Tibial artery (tissue), 4 donors: ENCODE measurements around the gene CLP1.

Experiments used
- DNase-seq, 2 donors: peaks; one replicate each; pipeline ENCODE4 v3.0.0-alpha.2; 2019
- H3K27ac ChIP-seq, 2 donors: fragments of 200-600 bp; sonication (generic) in 1 of 2; 1 replicate in 1 of 2; 2 replicates in 1 of 2; pipeline ENCODE4 v1.5.1; 2018 to 2019; ENCODE audit warnings: mild to moderate bottlenecking in 1 of 2
- H3K27me3 ChIP-seq, 2 donors: fragments of 200-600 bp; sonication (generic) in 1 of 2; one replicate each; pipeline versions ENCODE4 v1.5.1 to v1.6.0; 2016 to 2019
- H3K36me3 ChIP-seq, 3 donors: fragments of 200-600 bp; sonication (generic) in 2 of 3; one replicate each; pipeline ENCODE4 v1.5.1; 2016 to 2019; ENCODE audit warnings: mild to moderate bottlenecking in 2 of 3
- H3K4me1 ChIP-seq, 4 donors: fragments of 200-600 bp; sonication (generic) in 2 of 4; 1 replicate in 3 of 4; 2 replicates in 1 of 4; pipeline ENCODE4 v1.5.1; 2016 to 2019
- H3K4me3 ChIP-seq, 2 donors: fragments of 200-600 bp; sonication (generic) in 1 of 2; 1 replicate in 1 of 2; 2 replicates in 1 of 2; pipeline ENCODE4 v1.5.1; 2018 to 2019; ENCODE audit warnings: mild to moderate bottlenecking in 2 of 2
- H3K9me3 ChIP-seq, 3 donors: fragments of 200-600 bp; sonication (generic) in 1 of 3; one replicate each; pipeline ENCODE4 v1.5.1; 2016 to 2019
- CTCF ChIP-seq, 2 experiments: fragments of 200-600 bp in 1 of 2; fragments of 450-650 bp in 1 of 2; IDR thresholded peaks; one replicate each; pipeline ENCODE4 v1.5.1; 2017 to 2019; ENCODE audit warnings: antibody characterized with exemption in 2 of 2, mild to moderate bottlenecking in 1 of 2, moderate library complexity in 1 of 2
- intact Hi-C: fragments of 100-400 bp; cut with DNase I; formaldehyde crosslinking; loops from one replicate; pipeline ENCODE4 v1.15.0; 2023; ENCODE audit warnings: low total_unique reads

Gene CLP1

DNA sequence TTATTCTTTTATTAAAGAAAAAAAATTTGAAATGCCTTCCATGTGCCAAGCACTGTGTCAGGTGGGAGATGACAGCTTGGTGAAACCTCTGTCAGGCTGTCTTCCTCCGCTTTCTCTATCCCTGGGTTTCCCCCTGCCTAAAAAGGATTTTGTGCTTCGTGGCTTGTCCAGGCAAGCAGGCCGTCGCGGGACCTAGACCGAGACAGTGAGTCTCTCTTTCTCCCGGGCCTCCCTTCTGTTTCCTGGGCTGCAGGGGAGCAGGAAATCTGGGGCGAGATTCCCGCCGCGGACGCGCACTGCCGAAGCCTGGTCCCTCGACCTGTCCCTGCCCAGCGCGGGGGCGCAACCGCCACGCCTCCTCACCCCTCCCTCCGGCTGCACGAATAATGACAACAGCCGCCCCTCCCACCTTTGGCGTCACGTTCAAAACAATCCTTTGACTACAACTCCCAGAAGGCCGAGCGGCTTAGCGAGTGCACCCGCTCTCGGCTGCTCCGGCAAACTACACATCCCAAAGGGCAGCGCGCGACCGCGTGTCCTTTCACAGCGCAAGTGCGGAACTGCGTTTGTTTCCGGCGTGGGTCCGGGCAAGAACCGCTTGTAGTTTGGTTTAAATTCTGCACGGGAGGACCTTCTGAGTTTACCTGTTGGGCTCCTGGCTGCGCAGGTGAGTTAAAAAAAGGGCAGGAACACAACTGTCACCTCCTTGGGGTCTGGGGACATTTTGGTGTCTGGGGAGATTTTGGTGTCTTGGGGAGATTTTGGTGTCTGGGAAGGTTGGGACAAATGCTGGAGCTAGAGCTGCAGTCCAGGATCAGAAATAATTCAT, at the start of gene CLP1:
Gene CLP1 (plus strand): TSS at position 569 of the 829 bp plus-strand sequence. CDS start 1,715 bp downstream, outside the sequence.
- peaks cover 0 to 25% (median 20%) of the 10 kb centered on the region in 4 donors for H3K4me1 ChIP-seq
- peaks cover 30 to 34% (median 33%) of the 10 kb centered on the region in 3 donors for H3K36me3 ChIP-seq
- H3K4me3 ChIP-seq: peak within 1 kb of the TSS; percentile 60 to 65
- H3K27me3 ChIP-seq: no peaks in the 10 kb centered on the region
- peak within 1 kb of the TSS; percentile 86 to 88 for H3K27ac ChIP-seq
- H3K9me3 ChIP-seq: no peaks in the 10 kb centered on the region
- DNase-seq: peak; percentile 100
- intact Hi-C loops: no loop called here
- TF ChIP-seq CTCF (IDR thresholded peaks at IDR 0.05): no peak

DNA sequence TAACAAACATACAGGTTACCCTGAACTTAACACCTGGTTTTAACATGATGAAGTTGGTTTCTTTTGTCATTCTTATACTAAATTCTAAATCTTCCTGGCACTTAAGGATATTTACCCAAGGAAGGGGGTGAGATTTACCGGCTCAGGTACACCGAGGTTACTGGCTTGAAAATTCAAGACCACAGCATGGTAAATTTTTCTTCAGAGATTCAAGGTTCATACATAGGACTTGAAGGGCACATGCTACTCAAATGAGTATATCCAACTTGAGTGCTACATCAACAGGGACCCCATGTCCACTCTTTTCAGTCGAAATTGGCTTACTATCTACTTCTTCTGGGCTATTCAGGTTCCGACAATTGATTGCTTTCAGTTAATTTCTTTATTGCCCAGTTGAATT, 47.4 kb upstream of the CLP1 start:
- H3K27ac ChIP-seq: no peak overlapping the region
- intact Hi-C loops: no loop called here
- no peak for TF ChIP-seq CTCF (IDR thresholded peaks at IDR 0.05)
- no peaks in the 10 kb centered on the region for H3K27me3 ChIP-seq
- no peak for DNase-seq
- no peak overlapping the region for H3K4me3 ChIP-seq
- no peaks in the 10 kb centered on the region for H3K4me1 ChIP-seq
- no peaks in the 10 kb centered on the region for H3K9me3 ChIP-seq
- H3K36me3 ChIP-seq: peaks cover 83 to 100% (median 94%) of the 10 kb centered on the region in 3 donors

DNA sequence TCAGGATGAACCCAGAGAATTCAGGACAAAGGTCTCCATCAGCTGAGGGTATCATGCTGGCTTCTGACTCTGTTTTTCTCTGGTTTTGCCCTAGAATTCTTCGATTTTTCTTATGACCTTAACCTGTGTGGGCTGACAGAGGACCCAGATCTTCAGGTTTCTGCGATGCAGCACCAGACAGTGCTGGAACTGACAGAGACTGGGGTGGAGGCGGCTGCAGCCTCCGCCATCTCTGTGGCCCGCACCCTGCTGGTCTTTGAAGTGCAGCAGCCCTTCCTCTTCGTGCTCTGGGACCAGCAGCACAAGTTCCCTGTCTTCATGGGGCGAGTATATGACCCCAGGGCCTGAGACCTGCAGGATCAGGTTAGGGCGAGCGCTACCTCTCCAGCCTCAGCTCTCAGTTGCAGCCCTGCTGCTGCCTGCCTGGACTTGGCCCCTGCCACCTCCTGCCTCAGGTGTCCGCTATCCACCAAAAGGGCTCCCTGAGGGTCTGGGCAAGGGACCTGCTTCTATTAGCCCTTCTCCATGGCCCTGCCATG, 43.3 kb upstream of the CLP1 start:
- H3K27ac ChIP-seq: no peak overlapping the region
- intact Hi-C loops: no loop called here
- TF ChIP-seq CTCF (IDR thresholded peaks at IDR 0.05): no peak
- H3K9me3 ChIP-seq: no peaks in the 10 kb centered on the region
- H3K27me3 ChIP-seq: no peaks in the 10 kb centered on the region
- H3K4me1 ChIP-seq: no peaks in the 10 kb centered on the region
- H3K36me3 ChIP-seq: peaks cover 81 to 97% (median 90%) of the 10 kb centered on the region in 3 donors
- H3K4me3 ChIP-seq: no peak overlapping the region
- DNase-seq: no peak

DNA sequence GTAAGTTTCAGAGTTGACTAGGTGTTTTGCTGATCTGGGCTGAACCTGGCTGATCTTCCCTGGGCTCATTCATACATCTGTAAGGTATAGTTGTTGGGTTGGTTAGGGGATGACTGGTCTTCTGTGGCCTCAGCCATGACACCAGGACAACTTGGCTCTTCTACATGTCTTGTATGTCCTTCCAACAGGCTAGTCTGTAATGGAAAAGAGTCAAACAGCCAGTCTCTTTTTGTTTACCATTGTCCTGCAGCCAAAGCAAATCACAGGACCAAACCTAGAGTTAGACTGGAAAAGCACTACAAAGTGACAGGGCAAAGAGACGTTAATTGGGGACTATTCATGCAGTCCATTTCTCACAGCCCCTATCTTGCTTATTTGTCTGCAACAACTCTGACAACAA, 42.3 kb upstream of the CLP1 start:
- Histone ChIP-seq H3K4me1 (no peaks in the 10 kb centered on the region), H3K27ac (no peak overlapping the region), H3K9me3 (no peaks in the 10 kb centered on the region), H3K4me3 (no peak overlapping the region), H3K27me3 (no peaks in the 10 kb centered on the region), H3K36me3 (peaks cover 82 to 94% (median 91%) of the 10 kb centered on the region in 3 donors)
- TF ChIP-seq CTCF (IDR thresholded peaks at IDR 0.05): no peak
- DNase-seq: no peak
- intact Hi-C loops: no loop called here

GRCh38 chr11:57616595-57616994, 41.0 kb upstream of the CLP1 start:
- H3K27ac ChIP-seq: no peak overlapping the region
- TF ChIP-seq CTCF (IDR thresholded peaks at IDR 0.05): no peak
- DNase-seq: no peak
- no peaks in the 10 kb centered on the region for H3K9me3 ChIP-seq
- intact Hi-C loops: no loop called here
- peaks cover 74 to 92% (median 89%) of the 10 kb centered on the region in 3 donors for H3K36me3 ChIP-seq
- no peak overlapping the region for H3K4me3 ChIP-seq
- H3K27me3 ChIP-seq: no peaks in the 10 kb centered on the region
- H3K4me1 ChIP-seq: no peaks in the 10 kb centered on the region
